GM19035 (cell line): ENCODE measurements around the gene CCDC110.

ENCODE experiments used
- ATAC-seq: cut with Tn5 transposase; IDR thresholded peaks from one replicate; pipeline ENCODE4 v1.9.1; 2021; ENCODE audit not compliant: unreplicated experiment

CCDC110 gene

GRCh38 chr4:185473247-185473646 is 1.7 kb upstream of the CCDC110 start:
- ATAC-seq, result no peak

DNA sequence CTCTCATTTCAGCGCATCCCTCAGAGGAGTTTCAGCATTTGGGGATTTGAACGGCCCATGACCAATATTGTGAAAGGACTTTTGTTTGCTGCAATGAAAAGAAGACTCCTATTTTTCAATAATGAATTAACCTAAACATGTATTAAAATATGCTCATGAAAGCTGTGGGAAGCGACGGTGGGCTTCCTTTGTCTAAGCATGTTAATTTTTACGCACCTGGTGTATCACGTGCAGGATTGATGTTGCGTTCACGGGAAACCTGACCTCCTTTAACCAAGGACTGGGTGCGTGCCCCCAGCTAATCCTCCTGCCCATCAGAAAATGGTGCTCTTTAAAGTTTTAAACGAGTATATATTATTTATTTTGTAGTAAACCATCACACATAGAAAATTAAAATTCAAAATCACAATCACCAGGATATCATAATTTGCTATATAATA is 590 bp upstream of the CCDC110 start:
- peak; percentile 15 for ATAC-seq

GRCh38 chr4:185470501-185471195 is 885 bp downstream of the CCDC110 start:
- ATAC-seq, result no peak

DNA sequence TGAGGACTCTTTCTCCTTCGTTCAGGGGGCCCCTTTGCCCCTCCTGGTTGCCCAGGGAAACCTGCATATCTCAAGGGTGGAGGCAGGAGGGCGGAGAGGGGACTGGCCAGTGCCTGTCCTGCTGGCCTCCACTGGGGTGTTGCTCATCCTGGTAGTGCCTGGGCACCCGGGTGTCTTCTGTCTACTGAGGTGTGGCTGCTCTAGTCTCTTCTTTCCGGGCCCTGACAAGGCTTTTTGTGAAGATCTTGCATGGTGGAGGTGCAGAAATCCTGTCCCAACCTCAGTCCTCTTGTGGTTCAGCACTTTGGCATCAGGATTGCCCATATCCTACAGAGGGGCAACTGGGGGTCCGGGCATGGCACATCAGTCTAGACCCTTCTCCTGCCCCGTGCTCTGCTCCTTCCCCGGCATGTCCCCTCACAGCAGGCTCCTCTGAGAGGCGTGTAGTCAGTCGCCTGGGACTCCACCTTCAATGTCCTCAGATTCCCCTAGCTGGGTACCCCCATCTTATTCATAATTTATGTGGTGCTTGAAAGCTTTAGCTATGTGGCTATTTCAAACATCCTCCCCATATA is 1.9 kb downstream of the CCDC110 start:
- no peak for ATAC-seq

DNA sequence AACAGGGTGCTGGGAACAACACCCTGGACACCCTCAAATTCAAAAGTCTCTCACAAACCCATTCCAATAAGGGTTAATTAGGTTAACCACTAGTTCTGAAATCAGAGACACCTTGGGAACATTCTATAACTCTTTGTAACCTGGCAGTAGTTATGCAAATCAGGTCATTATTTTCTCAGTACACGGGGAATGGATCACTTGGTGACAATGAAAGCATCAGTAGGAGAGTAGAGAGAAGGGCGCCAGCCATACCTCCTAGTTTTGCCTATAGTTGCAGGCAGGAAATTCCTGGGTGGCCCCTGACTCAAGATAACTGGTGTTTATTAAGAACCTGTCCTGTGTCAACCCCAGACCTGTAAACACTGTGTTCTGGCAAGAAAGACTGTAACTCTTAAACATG is 2.5 kb downstream of the CCDC110 start:
- ATAC-seq, result no peak

DNA sequence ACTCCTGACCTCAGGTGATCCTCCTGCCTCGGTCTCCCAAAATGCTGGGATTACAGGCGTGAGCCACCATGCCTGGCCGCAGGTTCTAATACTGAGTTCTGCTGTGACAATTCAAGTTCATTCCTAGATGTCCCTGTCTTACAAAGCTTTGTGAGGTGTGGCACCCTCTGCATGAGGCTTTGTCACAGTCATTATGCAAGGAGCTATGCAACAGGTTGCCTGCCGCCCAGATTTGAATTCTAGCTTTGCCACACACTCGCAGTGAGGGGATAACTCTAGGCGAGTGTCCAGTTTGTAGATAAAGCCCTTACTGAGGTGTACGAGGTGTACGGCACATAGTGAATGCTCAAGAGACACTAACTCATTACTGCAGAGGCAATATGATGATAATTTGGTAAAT is 3.5 kb downstream of the CCDC110 start:
- ATAC-seq, result no peak

GRCh38 chr4:185467101-185467500 is 4.4 kb downstream of the CCDC110 start:
- no peak for ATAC-seq

DNA sequence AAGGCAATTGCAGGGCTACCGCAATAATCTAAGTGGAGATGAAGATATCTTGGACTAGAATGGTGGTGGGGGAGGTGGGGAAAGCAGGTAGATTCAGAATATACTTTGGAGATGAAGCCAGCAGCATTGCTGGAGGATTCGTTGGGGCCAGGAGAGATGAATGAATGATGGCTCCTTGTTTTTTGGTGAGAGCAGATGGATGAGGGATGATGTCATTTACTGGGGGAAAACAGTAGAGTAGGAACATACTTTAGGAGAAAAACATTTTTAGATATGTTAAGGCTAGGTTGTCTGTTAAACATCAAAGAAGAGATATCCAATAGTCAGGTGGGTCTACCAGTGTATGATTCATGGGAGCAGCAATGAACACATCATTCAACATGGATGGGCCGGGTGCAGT is 5.8 kb downstream of the CCDC110 start:
- ATAC-seq, result no peak

- no peak for ATAC-seq
Measured at GRCh38 chr4:185464887-185465286, 6.6 kb downstream of the CCDC110 start.

DNA sequence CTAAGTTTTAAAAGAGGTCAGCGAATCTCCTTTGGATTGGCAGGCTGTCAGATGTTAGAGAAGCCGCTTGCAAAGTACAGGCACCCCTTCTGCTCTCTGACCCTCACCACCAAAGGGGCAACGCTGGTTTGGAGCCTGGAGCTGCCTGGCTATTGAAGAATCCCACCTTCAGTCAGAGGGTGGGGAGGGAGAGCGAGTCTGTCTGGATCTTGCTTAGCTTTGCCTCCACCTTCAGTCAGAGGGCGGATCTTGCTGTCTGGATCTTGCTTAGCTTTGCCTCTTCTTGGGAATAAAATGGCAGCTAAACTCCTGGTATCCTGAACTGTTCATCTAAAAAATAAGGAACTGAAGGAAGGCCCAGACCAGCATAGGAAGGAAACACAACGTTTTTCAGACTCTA is 7.3 kb downstream of the CCDC110 start:
- ATAC-seq, result no peak

DNA sequence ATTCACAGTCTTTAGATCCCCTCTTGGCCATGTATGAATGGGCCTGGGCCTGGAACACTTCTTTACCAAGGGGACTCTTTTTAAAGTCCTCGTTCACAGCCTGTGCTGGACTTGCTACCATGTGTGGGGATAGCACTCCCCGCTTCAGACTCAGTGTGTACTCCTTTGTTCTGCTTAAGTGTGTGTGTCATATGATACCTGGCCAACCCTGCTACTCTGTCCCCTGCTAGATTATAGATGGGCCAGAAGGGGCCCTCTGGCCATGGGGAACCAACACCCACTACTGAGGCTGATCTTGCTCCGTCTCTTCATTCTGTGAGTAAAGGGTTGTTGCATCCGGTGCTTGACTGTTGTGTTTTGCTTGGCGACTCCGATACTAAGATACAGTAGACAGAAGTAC is 8.0 kb downstream of the CCDC110 start:
- no peak for ATAC-seq

DNA sequence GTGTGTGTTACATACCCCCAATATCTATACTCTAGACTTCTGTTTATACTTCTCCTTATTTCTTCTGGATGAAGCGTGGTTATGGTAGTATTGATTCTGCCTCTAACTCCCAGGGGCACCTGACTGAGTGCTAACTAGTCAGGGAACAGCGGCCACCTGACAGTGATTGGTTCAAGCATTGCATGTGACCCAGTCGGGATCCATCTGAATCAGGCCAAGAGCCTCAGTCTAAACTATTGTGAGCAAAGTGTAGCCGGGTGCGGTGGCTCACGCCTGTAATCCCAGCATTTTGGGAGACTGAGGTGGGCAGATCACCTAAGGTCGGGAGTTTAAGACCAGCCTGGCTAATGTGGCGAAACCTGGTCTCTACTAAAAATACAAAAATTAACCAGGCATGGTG is 10.0 kb downstream of the CCDC110 start:
- no peak for ATAC-seq

- ATAC-seq, result no peak
Measured at GRCh38 chr4:185457136-185457535, 14.4 kb downstream of the CCDC110 start.

- no peak for ATAC-seq
Measured at GRCh38 chr4:185456131-185456530, 15.4 kb downstream of the CCDC110 start.

DNA sequence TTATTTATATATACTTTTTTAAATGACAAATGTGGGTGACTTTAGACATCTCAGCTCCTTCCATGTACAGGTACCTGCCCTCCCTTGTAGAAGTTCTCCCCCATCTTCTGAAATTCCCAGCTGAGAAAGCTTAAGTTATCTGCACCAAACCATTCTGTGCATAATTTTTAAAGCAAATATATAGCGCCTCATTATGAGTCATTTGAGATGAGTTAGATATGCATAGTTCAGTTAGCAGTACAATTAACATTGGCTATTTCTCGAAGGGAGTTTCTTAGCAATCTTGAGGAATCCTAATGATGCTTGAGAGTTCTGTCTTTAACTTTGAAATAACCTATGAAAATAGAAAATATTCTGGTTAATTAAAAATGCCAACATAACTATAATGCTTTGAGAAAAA is 26.3 kb downstream of the CCDC110 start:
- no peak for ATAC-seq

DNA sequence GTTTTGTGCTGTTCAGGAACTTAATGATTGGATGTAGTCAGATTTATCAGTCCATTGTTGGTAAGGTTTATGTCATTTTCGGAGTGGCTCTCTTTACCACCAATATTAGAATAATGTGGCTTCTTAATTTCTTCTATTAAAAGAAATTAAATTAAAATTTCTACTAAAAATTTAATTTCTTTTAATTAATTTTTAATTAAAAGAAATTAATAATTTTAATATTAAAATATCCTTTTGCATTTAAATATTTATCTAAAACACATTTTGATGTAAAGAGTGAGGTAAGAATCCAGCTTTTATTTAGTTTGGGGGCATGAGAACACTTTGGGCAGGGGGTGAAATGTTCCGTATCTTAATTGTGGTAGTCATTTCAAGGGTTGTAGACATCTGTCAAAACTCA is 30.1 kb downstream of the CCDC110 start:
- ATAC-seq, result no peak

GRCh38 chr4:185437809-185438208 is 33.7 kb downstream of the CCDC110 start:
- peak; percentile 52 for ATAC-seq

- no peak for ATAC-seq
Measured at GRCh38 chr4:185435466-185435865, 36.1 kb downstream of the CCDC110 start.

- no peak for ATAC-seq
Measured at GRCh38 chr4:185429660-185430059, 41.9 kb downstream of the CCDC110 start.

GRCh38 chr4:185426960-185427688 is 44.4 kb downstream of the CCDC110 start:
- ATAC-seq, result no peak

DNA sequence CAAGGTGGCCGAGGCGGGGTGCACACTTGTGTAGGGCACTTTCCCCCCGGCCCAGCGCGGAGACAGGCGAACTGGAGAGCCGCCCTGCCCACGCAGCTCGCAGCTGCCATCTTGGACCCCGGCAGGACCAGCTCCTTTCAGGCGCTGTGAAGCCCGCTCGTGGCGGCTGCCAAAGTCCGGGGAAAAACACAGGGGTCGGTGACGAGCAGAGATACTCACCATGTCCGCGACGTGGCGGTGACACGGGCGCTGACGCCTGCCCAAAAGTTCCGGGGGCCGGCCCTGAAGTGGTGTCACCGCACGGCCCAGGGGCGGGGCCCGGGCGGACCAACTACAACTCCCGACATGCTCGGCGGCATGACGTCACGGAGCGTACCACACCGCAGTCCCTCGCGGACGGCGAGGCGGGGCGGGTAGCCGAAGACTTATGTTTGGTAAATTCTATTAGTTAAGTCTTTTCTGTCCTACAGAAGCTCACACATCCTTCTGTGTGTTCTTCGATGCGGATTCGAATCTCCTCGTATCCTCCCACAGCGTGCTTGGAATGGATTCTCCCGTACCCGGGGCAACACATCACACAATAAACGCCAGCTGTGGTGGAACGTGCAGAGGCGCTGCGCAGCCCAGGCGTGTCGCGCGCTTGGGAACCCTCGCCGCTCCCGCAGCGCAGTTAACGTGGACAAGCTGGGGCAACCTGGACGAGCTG is 45.7 kb downstream of the CCDC110 start, which contains the start of gene UFSP2:
Gene UFSP2 (minus strand): TSS at position 318 of the 706 bp plus-strand sequence. CDS start 96 bp downstream, at position 222.
- ATAC-seq, result peak; percentile 95
